Measurements from ENCODE around the gene ALKBH1.
"Not testable (repeated sequence)": the region's sequence is repeated elsewhere in the genome, so short reads cannot be mapped to it uniquely, and the experiment has no call there.

The ALKBH1 gene

GRCh38 chr14:77709412-77709811, 1.6 kb upstream of the ALKBH1 start:
- no peaks in the 10 kb centered on the region for H3K27me3 Mint-ChIP-seq
- no peaks in the 10 kb centered on the region for H3K9me3 Mint-ChIP-seq
- no peak overlapping the region for H3K27ac Mint-ChIP-seq
- intact Hi-C loops (cut with micrococcal nuclease) = loop anchor here (2.0 to 5.0 kb wide), 2 partner anchors 51 to 93 kb away; partner anchors contain the start of genes ADCK1 and SNW1
- H3K4me1 Mint-ChIP-seq (ENCODE audit: low read depth) = peaks cover 29% of the 10 kb centered on the region
- H3K4me3 Mint-ChIP-seq = no peak overlapping the region
- peaks cover 71% of the 10 kb centered on the region for H3K36me3 Mint-ChIP-seq (ENCODE audit: low read depth)

DNA sequence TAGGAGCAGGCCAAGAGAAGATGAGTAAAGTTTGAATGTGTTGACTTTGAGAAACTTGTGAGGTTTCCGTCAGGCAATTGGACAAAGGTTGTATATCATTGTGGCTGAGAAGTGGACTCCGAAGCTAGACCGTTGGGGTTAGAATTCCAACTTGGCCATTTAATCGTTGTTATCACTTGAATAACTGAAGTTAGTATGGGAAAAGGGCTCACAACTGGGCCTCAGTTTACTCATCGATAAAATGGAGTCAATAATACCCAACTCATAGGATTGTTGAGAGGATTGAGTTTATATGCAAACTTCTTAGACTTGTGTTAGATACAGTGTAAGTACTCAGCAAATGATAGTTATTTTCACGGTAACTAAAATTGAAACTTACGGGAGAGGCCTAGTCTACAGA, 926 bp upstream of the ALKBH1 start:
- Mint-ChIP-seq H3K4me1 (ENCODE audit: low read depth) (peaks cover 29% of the 10 kb centered on the region), H3K27me3 (no peaks in the 10 kb centered on the region), H3K9me3 (no peaks in the 10 kb centered on the region), H3K27ac (peak overlapping the region; percentile 80), H3K4me3 (peak overlapping the region; percentile 82), H3K36me3 (ENCODE audit: low read depth) (peaks cover 71% of the 10 kb centered on the region)
- intact Hi-C loops (cut with micrococcal nuclease) = loop anchor here (1.0 to 5.0 kb wide), 3 partner anchors 52 to 251 kb away; partner anchors contain the start of genes ADCK1, SNW1 and VIPAS39

DNA sequence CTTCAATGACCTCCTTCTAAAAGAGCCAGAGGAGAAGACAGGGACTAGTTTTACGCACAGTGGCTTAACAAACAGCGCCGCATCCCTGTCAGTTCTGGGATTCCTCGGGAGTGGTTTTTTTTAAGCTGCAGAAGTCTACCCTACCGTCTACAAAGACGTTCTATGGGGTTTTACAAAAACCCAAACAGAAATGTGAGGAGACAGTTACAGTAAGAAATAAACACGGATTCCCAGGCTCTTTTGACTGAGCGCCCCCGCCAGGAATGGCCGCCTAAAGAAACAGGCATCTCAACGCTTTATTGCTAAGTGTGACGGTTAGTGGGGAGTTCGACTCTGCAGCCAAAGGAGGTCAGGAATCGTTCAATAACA, 484 bp downstream of the ALKBH1 start:
- Mint-ChIP-seq H3K36me3 (ENCODE audit: low read depth) (peaks cover 72% of the 10 kb centered on the region), H3K27me3 (no peaks in the 10 kb centered on the region), H3K4me3 (peak overlapping the region; percentile 82), H3K9me3 (no peaks in the 10 kb centered on the region), H3K4me1 (ENCODE audit: low read depth) (peaks cover 29% of the 10 kb centered on the region), H3K27ac (peak overlapping the region; percentile 80)
- intact Hi-C loops (cut with micrococcal nuclease) = loop anchor here (5.0 kb wide), 1 partner anchor 95 kb away; the partner anchor contains the start of gene ADCK1

DNA sequence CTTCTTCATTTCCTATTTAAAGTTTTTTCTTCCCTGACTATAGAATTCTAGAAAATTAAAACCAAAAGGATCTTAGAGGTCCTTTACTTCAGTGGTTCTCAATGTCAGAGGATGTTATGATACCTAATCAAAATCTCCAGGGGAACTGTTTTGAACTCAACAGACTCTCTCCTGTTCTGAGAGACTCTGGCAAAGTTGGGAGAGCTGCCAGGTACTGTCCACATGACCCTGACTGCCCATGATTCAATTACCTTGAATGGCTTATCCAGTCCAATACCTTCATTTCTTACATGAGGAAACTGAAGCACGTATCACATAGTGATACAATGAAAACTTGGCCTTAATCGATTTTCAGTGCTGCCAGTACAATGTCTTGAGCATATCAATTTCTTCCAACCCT, 16.6 kb downstream of the ALKBH1 start:
- peaks cover 5% of the 10 kb centered on the region for H3K4me1 Mint-ChIP-seq (ENCODE audit: low read depth)
- no peak overlapping the region for H3K4me3 Mint-ChIP-seq
- H3K27ac Mint-ChIP-seq = no peak overlapping the region
- H3K9me3 Mint-ChIP-seq = no peaks in the 10 kb centered on the region
- H3K36me3 Mint-ChIP-seq (ENCODE audit: low read depth) = peaks cover 88% of the 10 kb centered on the region
- intact Hi-C loops (cut with micrococcal nuclease) = no loop called here
- H3K27me3 Mint-ChIP-seq = no peaks in the 10 kb centered on the region

DNA sequence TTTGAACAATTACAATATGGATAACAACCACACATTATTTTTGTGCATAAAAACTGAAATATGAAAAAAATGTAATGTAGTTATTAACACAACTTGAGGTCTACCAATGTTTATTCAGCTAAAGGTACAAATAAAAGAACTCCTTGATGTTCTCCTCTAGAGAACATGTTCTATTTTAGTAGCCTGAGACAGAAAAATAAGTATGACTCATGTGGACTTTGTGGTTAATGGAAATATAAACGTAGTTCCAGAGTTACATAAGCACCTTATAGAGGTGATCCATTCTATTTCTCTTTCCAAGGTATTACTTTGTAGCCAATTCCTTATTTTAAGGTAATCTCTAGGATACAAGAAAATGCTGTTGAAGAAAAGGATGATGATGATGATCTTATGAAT, 25.7 kb downstream of the ALKBH1 start:
- H3K36me3 Mint-ChIP-seq (ENCODE audit: low read depth) = peaks cover 79% of the 10 kb centered on the region
- intact Hi-C loops (cut with micrococcal nuclease) = no loop called here
- H3K4me3 Mint-ChIP-seq = no peak overlapping the region
- H3K9me3 Mint-ChIP-seq = no peaks in the 10 kb centered on the region
- H3K27ac Mint-ChIP-seq = no peak overlapping the region
- H3K27me3 Mint-ChIP-seq = no peaks in the 10 kb centered on the region
- no peaks in the 10 kb centered on the region for H3K4me1 Mint-ChIP-seq (ENCODE audit: low read depth)

DNA sequence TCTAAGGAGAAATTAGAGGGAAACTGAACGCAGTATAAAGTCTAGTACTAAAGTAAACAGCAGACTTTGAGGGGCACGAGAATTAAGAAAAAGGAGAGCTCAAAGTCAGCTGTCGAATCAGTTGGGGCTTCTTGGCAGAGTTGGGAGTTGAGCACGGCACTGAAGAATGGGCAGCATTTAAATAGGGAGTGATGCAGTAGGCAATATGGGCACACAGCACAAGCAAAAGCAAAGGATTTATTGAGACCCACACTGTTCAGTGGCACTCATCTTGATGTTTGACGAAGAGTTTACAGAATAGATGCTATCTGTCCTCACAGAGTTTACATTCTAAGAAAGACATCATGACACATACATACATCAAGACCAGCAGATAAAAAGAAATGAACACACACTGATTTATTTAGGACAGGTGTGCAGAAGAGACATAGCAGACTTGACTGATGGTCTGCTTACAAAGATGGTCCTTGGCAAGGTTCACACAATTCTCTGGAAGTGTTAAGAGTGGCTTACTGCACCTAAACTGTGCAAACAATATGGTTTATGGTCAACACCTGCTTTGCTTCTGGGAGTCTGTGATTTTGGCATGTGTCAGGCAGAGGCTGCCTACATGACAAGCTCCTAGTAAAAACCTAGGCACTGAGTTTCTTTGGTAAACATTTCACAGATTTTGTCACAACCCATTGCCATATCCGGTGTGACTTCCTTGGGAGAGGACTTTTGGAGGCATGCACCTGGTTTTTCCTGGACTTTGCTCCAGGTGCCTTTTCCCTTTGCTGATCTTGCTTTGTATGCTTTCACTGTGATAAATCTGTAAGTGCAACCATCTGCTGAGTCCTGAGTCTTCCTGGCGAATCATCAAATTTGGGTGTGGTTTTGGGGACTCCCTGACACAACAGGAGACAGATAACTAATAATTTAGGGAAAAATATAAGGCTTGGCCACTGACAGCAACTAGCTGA, 26.3 kb downstream of the ALKBH1 start:
- no peak overlapping the region for H3K27ac Mint-ChIP-seq
- H3K36me3 Mint-ChIP-seq (ENCODE audit: low read depth) = peaks cover 75% of the 10 kb centered on the region
- H3K9me3 Mint-ChIP-seq = no peaks in the 10 kb centered on the region
- no peaks in the 10 kb centered on the region for H3K4me1 Mint-ChIP-seq (ENCODE audit: low read depth)
- H3K27me3 Mint-ChIP-seq = no peaks in the 10 kb centered on the region
- intact Hi-C loops (cut with micrococcal nuclease) = no loop called here
- H3K4me3 Mint-ChIP-seq = no peak overlapping the region

- Mint-ChIP-seq H3K27me3 (no peaks in the 10 kb centered on the region), H3K4me3 (no peak overlapping the region), H3K4me1 (ENCODE audit: low read depth) (no peaks in the 10 kb centered on the region), H3K9me3 (no peaks in the 10 kb centered on the region), H3K27ac (peak overlapping the region; percentile 13), H3K36me3 (ENCODE audit: low read depth) (peaks cover 74% of the 10 kb centered on the region)
- intact Hi-C loops (cut with micrococcal nuclease) = no loop called here
These were observed 32.9 kb downstream of the ALKBH1 start for GRCh38 chr14:77674931-77675330.

DNA sequence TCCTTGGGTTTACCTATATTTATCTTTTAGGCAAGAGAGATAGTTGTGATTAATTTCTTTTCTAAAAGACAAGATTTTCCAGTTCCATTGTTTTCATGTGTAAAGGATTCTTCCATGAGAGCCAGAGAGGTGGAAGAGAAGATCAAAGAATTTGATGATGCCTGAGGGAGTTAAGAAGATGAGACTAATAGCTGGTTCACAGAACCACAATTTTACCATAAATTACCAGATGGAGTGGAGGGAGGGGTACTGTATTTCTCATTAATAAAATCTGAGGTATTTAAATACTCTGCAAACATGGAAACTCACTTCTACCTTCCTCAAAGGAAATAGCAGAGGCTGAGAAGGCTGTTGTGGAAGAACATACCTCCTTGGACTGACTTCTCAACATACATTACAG, 34.6 kb downstream of the ALKBH1 start:
- Mint-ChIP-seq H3K27ac (no peak overlapping the region), H3K4me1 (ENCODE audit: low read depth) (peaks cover 5% of the 10 kb centered on the region), H3K27me3 (no peaks in the 10 kb centered on the region), H3K4me3 (no peak overlapping the region), H3K9me3 (no peaks in the 10 kb centered on the region), H3K36me3 (ENCODE audit: low read depth) (peaks cover 56% of the 10 kb centered on the region)
- intact Hi-C loops (cut with micrococcal nuclease) = no loop called here

- Mint-ChIP-seq H3K36me3 (ENCODE audit: low read depth) (peaks cover 5% of the 10 kb centered on the region), H3K27ac (no peak overlapping the region), H3K4me3 (no peak overlapping the region), H3K4me1 (ENCODE audit: low read depth) (peaks cover 26% of the 10 kb centered on the region), H3K9me3 (no peaks in the 10 kb centered on the region), H3K27me3 (no peaks in the 10 kb centered on the region)
- intact Hi-C loops (cut with micrococcal nuclease) = no loop called here
These were observed 40.5 kb downstream of the ALKBH1 start for GRCh38 chr14:77667331-77667730.

GRCh38 chr14:77663293-77663692, 44.5 kb downstream of the ALKBH1 start:
- Mint-ChIP-seq H3K9me3 (no peaks in the 10 kb centered on the region), H3K27me3 (no peaks in the 10 kb centered on the region), H3K4me1 (ENCODE audit: low read depth) (peaks cover 54% of the 10 kb centered on the region), H3K36me3 (ENCODE audit: low read depth) (no peaks in the 10 kb centered on the region), H3K4me3 (no peak overlapping the region), H3K27ac (no peak overlapping the region)
- intact Hi-C loops (cut with micrococcal nuclease) = no loop called here

DNA sequence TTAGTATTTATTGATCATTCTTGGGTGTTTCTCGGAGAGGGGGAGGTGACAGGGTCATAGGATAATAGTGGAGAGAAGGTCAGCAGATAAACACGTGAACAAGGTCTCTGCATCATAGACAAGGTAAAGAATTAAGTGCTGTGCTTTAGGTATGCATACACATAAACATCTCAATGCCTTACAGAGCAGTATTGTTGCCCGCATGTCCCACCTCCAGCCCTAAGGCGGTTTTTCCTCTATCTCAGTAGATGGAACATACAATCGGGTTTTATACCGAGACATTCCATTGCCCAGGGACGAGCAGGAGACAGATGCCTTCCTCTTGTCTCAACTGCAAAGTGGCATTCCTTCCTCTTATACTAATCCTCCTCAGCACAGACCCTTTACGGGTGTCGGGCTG, 46.3 kb downstream of the ALKBH1 start:
- intact Hi-C loops (cut with micrococcal nuclease); H3K9me3 Mint-ChIP-seq: not testable (repeated sequence)

GRCh38 chr14:77660754-77661153, 47.1 kb downstream of the ALKBH1 start:
- Mint-ChIP-seq H3K4me3 (no peak overlapping the region), H3K36me3 (ENCODE audit: low read depth) (no peaks in the 10 kb centered on the region), H3K27me3 (no peaks in the 10 kb centered on the region), H3K27ac (no peak overlapping the region), H3K4me1 (ENCODE audit: low read depth) (peaks cover 47% of the 10 kb centered on the region), H3K9me3 (no peaks in the 10 kb centered on the region)
- intact Hi-C loops (cut with micrococcal nuclease) = no loop called here

More for the DNA sequence above, 46.3 kb downstream of the ALKBH1 start:
- H3K4me1 Mint-ChIP-seq (ENCODE audit: low read depth) = peaks cover 48% of the 10 kb centered on the region
- H3K4me3 Mint-ChIP-seq; H3K36me3 Mint-ChIP-seq (ENCODE audit: low read depth); H3K27ac Mint-ChIP-seq; H3K27me3 Mint-ChIP-seq: not testable (repeated sequence)

GRCh38 chr14:77659831-77660230, 48.0 kb downstream of the ALKBH1 start:
- H3K9me3 Mint-ChIP-seq = no peaks in the 10 kb centered on the region
- no peak overlapping the region for H3K4me3 Mint-ChIP-seq
- peaks cover 53% of the 10 kb centered on the region for H3K4me1 Mint-ChIP-seq (ENCODE audit: low read depth)
- H3K36me3 Mint-ChIP-seq (ENCODE audit: low read depth) = no peaks in the 10 kb centered on the region
- peak overlapping the region; percentile 61 for H3K27ac Mint-ChIP-seq
- H3K27me3 Mint-ChIP-seq = no peaks in the 10 kb centered on the region
- intact Hi-C loops (cut with micrococcal nuclease) = loop anchor here (10.0 kb wide), 1 partner anchor 905 kb away; no protein-coding TSS in a partner anchor

DNA sequence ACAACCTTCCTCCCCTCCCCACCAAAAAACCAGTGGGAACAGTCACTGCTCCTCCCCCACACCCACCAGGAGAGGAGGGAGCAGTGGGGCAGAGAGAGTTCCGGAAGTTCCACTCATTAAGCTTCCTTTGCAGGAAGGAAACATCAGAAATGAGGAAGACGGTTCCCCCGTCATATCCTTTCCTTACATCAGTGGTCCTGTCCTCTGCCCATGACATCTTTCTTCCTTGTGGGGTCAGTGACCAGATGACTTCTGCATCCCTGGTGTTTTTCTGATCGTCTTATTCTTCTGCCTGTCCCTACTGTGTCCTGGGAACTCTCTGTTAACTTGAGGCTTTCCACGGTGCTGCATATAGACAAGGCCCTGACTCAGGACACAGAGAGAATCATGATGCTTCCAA, 50.5 kb downstream of the ALKBH1 start:
- Mint-ChIP-seq H3K4me1 (ENCODE audit: low read depth) (peaks cover 67% of the 10 kb centered on the region), H3K27me3 (no peaks in the 10 kb centered on the region), H3K4me3 (no peak overlapping the region), H3K9me3 (no peaks in the 10 kb centered on the region), H3K27ac (peak overlapping the region; percentile 26), H3K36me3 (ENCODE audit: low read depth) (no peaks in the 10 kb centered on the region)
- intact Hi-C loops (cut with micrococcal nuclease) = loop anchor here (10.0 kb wide), 1 partner anchor 908 kb away; no protein-coding TSS in a partner anchor
